HEK293T (cell line): ENCODE results near the gene C20orf202.

Experiments
- ARNT ChIP-seq: fragments of 450-650 bp; IDR thresholded peaks from 2 replicates; pipeline ENCODE4 v1.6.1; 2017; ENCODE audit warnings: mild to moderate bottlenecking
- BHLHE40 ChIP-seq: fragments of 450-650 bp; IDR thresholded peaks from 2 replicates; pipeline ENCODE4 v1.6.1; 2016; ENCODE audit warnings: mild to moderate bottlenecking, moderate library complexity, borderline replicate concordance
- CTBP1 ChIP-seq: fragments of 450-650 bp; IDR thresholded peaks from 2 replicates; pipeline ENCODE4 v1.6.1; 2016; ENCODE audit warnings: borderline replicate concordance
- ELF4 ChIP-seq: fragments of 450-650 bp; IDR thresholded peaks from 2 replicates; pipeline ENCODE4 v1.6.1; 2017; ENCODE audit warnings: antibody characterized with exemption
- FOXA1 ChIP-seq: fragments of 450-650 bp; IDR thresholded peaks from 2 replicates; pipeline ENCODE4 v1.6.1; 2016; ENCODE audit warnings: mild to moderate bottlenecking
- FOXK2 ChIP-seq: fragments of 450-650 bp; IDR thresholded peaks from 2 replicates; pipeline ENCODE4 v1.6.1; 2016; ENCODE audit warnings: mild to moderate bottlenecking
- FOXM1 ChIP-seq: fragments of 450-650 bp; IDR thresholded peaks from 2 replicates; pipeline ENCODE4 v1.6.1; 2017; ENCODE audit warnings: mild to moderate bottlenecking, borderline replicate concordance
- L3MBTL2 ChIP-seq: fragments of 450-650 bp; conservative IDR thresholded peaks from 2 replicates; pipeline ENCODE4 v1.6.1; 2016; ENCODE audit warnings: mild to moderate bottlenecking
- PKNOX1 ChIP-seq: fragments of 450-650 bp; IDR thresholded peaks from 2 replicates; pipeline ENCODE4 v1.6.1; 2016
- SP1 ChIP-seq: fragments of 450-650 bp; IDR thresholded peaks from 2 replicates; pipeline ENCODE4 v1.6.1; 2017
- SUZ12 ChIP-seq: fragments of 450-650 bp; IDR thresholded peaks from 2 replicates; pipeline ENCODE4 v1.6.1; 2016; ENCODE audit warnings: mild to moderate bottlenecking
- TARDBP ChIP-seq: fragments of 450-650 bp; IDR thresholded peaks from 2 replicates; pipeline ENCODE4 v1.6.1; 2016
- ZNF384 ChIP-seq: fragments of 450-650 bp; IDR thresholded peaks from 2 replicates; pipeline ENCODE4 v1.6.1; 2016

- TF ChIP-seq ELF4 (no peak), FOXM1 (no peak), FOXK2 (no peak), SP1 (no peak), TARDBP (no peak), SUZ12 (no peak), FOXA1 (no peak), PKNOX1 (no peak), ARNT (no peak), ZNF384 (no peak), BHLHE40 (no peak), L3MBTL2 (no peak), CTBP1 (no peak)
These were observed 49.0 kb upstream of the C20orf202 start for GRCh38 chr20:1154226-1154625.
